ENCODE data around the gene RFTN1.

Gene RFTN1

DNA sequence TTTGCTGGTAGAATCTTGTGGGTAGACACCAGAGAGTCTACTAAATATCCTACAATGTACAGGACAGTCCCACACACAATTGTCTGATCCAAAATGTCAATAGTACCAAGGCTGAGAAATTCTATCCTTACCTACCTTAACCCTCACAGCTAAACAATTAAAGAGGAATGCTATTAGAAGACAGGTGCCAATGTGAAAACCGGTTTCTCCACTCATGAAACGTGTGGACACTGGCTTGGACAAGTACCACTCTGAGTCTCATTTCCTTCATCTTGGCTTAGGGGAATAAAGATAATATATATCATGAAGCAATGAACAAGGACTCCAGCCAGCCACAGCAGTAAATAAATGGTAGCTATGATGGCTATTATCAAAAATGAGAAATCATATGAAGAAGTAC, 90.2 kb downstream of the RFTN1 start:
- DNase-seq (ENCODE audit: low read depth): peak; percentile 94
- no peak overlapping the region for H3K4me3 ChIP-seq (ENCODE audit: low read length)
- TF ChIP-seq, protein P1, sequence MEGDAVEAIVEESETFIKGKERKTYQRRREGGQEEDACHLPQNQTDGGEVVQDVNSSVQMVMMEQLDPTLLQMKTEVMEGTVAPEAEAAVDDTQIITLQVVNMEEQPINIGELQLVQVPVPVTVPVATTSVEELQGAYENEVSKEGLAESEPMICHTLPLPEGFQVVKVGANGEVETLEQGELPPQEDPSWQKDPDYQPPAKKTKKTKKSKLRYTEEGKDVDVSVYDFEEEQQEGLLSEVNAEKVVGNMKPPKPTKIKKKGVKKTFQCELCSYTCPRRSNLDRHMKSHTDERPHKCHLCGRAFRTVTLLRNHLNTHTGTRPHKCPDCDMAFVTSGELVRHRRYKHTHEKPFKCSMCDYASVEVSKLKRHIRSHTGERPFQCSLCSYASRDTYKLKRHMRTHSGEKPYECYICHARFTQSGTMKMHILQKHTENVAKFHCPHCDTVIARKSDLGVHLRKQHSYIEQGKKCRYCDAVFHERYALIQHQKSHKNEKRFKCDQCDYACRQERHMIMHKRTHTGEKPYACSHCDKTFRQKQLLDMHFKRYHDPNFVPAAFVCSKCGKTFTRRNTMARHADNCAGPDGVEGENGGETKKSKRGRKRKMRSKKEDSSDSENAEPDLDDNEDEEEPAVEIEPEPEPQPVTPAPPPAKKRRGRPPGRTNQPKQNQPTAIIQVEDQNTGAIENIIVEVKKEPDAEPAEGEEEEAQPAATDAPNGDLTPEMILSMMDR (IDR thresholded peaks at IDR 0.05; ENCODE audit: insufficient read depth, low read depth, low read length, missing control alignments): no peak

DNA sequence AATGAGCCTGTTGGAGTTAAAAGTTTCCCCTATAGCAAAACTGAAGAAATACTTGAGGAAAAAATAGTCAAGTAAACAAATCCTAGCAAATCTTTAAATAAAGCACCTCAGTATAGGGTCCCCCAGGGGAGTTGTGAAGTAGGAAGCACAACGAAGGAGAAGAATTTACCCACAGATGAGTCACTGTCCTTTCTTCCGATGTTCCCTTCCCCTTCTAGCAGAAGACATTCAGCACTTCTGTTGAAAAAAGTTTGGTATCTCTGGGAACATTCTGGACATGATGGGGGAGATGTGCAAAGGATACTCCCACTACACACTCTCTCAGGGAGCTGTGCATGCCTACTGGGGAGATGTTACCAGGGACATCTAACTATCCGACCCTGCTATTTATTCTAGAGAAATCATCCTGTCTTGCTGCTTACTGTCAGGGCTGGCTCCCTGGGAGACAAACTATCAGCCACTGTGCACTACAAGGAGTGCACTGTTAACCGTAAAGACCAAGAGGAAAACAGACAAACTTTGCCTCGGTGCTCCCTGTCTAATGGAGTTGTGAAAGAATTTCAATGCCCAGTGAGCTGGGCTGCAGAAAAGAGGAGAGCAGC, 93.8 kb downstream of the RFTN1 start:
- H3K4me3 ChIP-seq (ENCODE audit: low read length): no peak overlapping the region
- TF ChIP-seq, protein P1 (IDR thresholded peaks at IDR 0.05; ENCODE audit: insufficient read depth, low read depth, low read length, missing control alignments): no peak
- no peak for DNase-seq (ENCODE audit: low read depth)

DNA sequence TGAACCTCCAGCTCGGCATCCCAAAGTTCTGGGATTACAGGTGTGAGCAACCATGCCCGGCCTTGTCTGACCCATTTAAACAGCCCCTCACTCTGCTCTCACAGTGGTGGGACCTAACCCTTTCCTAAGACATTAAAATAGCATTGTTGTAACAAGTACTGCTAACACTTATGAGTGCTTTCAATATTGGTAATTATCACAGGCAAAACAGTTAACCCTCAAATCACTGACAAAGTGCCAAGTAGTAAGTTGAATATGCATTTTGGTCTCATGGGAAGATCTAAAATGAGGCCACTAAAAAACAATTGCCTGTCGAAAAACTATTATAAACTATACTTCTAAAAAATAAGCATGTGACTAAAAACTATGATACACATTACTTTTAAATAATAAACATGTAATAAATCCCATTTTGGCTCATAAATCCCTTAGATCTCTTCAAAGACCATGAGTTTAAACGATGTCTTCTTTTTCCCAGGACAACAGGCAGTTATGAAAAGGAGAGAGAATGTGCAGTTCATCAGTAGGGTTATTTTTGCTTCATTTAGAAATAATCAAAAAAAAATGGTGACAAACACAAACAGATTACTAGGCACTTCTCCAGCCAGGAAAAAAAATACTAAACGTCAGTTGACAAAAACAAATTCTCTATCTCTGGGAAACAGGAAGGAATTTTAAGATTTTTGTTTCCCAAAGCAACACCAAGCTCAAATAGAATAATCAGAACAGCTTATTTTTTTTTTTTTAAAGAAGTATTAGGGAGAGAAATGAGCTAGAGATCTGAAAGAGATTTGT, 95.4 kb downstream of the RFTN1 start:
- H3K4me3 ChIP-seq (ENCODE audit: low read length): no peak overlapping the region
- no peak for DNase-seq (ENCODE audit: low read depth)
- TF ChIP-seq, protein P1 (IDR thresholded peaks at IDR 0.05; ENCODE audit: insufficient read depth, low read depth, low read length, missing control alignments): no peak

DNA sequence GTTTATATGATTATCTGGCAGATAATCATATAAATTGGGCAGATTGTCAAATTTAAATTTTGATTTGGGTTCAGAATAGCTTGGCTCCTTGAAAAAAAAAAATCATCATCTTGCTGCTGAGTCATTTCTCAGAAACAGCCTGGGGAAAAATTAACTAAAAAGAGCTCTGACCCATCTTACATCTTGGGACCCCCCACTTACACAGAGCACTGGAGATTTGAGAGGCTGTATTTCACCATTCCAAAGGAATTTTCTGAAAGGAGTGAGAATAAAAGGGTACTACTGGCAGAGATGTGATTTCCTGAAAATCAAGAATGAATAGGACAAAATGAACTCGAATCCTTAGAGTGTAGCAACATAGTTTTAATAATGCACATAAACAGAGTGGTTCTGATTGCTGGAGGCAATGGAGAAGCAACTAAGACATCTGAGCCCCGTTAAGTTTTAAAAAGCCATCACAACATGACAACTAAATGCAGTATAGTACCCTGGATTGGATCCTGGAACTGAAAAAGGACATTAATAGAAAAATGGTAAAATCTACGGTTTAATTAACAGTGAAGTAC, 97.5 kb downstream of the RFTN1 start:
- no peak for DNase-seq (ENCODE audit: low read depth)
- no peak overlapping the region for H3K4me3 ChIP-seq (ENCODE audit: low read length)
- TF ChIP-seq, protein P1 (IDR thresholded peaks at IDR 0.05; ENCODE audit: insufficient read depth, low read depth, low read length, missing control alignments): no peak

DNA sequence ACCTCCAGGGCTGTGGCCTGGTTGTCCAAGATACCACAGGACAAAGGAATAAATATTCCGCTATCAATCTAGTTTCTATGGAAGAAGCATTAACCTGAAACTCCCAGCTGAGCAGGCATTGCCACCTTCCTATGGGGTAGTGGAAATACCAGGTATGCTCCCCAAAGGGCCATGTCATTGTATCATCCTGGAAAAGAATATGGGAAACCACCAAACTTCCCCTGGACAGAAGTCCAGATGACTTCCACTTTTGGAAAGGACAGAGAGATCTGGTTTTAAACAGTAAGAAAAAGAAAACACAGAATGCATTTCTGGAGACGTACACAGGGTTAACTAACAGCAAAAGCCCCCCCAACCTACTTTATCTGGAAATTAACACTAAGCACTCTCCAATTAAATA, 100.2 kb downstream of the RFTN1 start:
- TF ChIP-seq, protein P1 (IDR thresholded peaks at IDR 0.05; ENCODE audit: insufficient read depth, low read depth, low read length, missing control alignments): no peak
- no peak for DNase-seq (ENCODE audit: low read depth)
- H3K4me3 ChIP-seq (ENCODE audit: low read length): no peak overlapping the region

DNA sequence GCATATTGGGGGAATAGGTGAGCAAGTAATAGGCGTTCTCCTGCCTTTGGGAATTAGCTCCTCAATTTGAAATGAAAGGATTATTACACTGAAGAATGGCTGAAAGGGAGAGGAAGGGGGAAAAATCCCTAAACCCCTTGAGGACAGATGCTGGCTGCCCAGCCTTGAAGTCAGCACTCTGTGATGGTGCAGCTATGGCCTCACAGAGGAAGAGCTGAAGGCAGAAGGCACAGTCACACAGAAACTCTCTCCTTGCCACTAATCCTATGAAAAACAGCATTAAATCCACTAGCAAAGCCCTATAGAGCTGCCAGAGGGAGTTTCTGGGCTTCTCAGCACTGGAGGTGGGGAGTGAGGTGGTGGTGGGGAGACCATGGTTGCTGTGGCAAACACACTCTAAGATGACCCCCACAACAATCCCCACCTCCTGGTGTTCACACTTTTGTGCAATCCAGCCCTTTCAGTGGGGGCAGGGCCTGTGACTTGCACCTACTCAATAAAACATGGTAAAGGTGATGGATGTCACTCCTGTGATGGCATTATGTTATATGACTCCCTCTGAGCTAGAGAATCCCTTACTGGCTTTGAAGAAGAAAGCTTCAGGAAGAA, 101.2 kb downstream of the RFTN1 start:
- TF ChIP-seq, protein P1 (IDR thresholded peaks at IDR 0.05; ENCODE audit: insufficient read depth, low read depth, low read length, missing control alignments): no peak
- DNase-seq (ENCODE audit: low read depth): no peak
- H3K4me3 ChIP-seq (ENCODE audit: low read length): no peak overlapping the region

All from epithelial cell of esophagus (primary cell).